DMS79 (cell line): ENCODE results near the gene TTC34.
A peak's percentile ranks its signal among the peaks of the same experiment; 100 is the strongest.

Experiments used
- DNase-seq: peaks from one replicate; lab custom pipeline; 2025; lab: John Stamatoyannopoulos, UW

Gene TTC34

GRCh38 chr1:2828586-2829250, 27.2 kb upstream of the TTC34 start:
- no peak for DNase-seq

DNA sequence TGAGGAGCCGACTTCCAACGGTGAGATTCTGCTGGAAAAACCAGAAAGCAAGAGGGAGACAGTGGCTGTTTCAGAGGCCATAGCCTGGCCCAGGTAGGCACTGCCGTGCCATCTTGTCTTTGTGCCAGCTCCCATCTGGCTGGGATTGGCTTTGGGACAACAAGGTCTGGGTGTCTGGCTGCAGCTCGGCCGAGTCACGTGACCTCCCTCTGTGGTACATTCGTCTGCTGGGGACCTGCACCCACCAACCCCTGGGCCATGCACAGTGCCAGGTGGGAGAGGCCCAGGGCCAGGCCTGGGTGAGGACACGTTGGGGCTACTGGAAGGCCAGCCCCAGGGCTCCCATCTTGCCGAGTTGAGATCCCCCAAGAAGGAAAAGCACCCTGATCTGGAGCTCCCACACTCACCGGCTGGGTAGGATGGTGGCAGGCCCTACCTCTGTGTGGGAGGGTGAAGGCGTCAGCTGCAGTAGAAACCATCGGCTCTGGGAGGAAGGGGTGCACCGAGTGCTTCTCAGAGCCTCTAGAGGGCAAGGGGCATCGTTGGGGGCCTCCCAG, 25.3 kb upstream of the TTC34 start:
- no peak for DNase-seq

- no peak for DNase-seq
Measured at GRCh38 chr1:2826316-2826715, 24.8 kb upstream of the TTC34 start.

DNA sequence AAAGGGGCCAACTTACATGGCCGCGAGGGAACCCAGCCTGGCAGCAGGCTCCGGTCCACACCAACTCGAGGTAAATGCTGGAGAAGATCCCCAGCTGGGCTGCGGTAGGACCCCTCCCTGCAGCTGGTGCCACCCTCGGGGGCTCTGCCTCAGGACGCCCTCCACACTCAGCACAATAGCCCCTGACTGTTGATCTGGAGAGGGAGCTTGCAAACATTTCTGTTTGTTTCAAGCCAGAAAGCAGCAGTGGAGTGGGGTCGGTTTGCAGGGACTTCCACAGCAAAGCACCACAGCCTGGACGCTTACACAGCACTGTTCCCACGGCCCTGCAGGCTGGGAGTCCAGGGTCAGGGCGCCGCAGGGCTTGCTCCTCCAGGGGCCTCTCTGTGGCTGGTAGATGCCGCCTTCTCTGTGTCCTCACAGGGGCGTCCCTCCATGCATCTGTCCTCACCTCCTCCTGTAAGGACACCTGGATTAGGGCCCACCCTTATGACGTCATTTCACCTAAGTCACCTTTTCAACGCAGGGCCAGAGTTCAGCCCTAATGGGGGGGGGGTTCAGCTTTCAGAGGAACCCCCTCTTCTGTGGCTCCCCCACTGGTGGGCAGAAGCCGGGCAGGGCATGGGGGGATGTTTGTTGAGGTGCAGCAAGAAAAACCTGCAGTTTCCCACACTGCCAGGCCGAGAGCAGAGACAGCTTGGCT, 24.1 kb upstream of the TTC34 start:
- DNase-seq = no peak

DNA sequence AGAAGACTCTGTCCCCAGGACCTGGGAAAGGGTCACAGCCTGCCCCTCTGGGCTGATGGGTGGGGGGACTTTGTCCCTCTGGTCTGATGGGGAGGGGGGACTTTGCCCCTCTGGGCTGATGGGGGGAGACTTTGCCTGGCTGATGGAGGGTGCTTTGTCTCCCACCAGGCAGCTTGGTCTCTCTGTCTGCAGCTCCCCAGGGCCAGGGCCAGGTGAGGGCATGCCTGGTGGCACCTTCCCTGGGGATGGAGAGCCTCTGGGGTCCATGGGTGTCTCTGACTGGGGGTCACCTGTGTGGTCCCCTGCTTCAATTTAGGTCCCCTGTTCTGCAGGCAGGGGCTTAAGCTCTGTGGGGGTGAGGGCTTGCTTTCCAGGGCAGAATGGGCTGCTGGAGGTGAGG, 23.5 kb upstream of the TTC34 start:
- no peak for DNase-seq

DNA sequence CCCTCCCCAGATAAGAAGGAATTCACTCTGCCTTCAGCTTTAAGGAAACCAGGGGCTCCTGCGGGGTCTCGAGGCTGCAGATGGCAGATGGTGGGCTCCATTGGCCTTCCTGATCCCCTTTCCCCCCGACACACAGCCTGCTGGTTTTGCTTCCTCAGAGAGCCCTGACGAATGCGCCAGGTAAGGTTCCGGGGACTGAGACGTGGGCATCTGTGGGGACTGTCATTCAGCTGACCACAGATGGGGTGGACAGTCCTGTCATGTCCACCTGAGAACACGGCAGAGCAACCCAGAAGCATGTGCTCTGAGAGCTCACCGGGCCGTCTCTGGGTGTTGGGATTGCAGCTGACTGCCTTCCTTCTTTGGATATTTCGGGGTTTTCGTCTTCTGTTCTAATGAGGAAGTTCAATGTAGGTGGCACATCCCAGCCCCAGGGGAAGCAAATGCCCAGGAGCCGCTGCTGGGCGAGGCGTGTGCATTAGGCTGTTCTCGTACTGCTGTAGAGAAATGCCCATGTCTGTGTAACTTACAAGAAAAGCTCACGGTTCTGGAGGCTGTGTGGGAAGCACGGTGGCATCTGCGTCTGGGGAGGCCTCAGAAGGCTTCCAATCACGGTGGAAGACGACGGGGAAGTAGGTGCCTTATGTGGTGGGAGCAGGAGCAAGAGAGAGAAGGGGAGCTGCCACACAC, 22.6 kb upstream of the TTC34 start:
- DNase-seq = no peak

DNA sequence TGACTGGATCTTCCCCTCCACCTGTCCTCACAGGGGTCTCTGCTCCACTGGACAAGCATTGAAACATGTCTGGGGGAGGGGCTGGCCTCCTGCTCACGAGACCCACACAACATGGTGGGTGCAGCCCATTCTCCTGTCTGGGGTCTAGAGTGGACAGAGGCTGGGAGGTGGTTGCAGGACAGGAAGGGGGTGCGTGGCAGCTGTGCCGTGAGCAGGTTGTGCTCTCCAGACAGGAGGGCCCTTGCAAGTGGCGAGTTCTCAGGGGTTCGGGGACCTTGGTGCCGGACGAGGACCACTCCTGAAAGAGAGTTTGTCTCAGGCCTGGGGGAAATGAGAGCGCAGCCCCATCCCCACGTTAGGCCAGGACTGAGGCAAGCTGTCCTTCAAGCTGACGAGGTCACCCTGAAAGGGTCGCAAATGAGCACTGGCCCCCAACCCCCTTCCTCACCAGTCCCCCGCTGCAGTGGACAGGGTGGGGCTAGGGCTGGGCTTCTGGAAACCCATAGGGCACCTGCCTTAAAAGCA, 21.2 kb upstream of the TTC34 start:
- DNase-seq = no peak

GRCh38 chr1:2821966-2822620, 20.6 kb upstream of the TTC34 start:
- peak; percentile 59 for DNase-seq

DNA sequence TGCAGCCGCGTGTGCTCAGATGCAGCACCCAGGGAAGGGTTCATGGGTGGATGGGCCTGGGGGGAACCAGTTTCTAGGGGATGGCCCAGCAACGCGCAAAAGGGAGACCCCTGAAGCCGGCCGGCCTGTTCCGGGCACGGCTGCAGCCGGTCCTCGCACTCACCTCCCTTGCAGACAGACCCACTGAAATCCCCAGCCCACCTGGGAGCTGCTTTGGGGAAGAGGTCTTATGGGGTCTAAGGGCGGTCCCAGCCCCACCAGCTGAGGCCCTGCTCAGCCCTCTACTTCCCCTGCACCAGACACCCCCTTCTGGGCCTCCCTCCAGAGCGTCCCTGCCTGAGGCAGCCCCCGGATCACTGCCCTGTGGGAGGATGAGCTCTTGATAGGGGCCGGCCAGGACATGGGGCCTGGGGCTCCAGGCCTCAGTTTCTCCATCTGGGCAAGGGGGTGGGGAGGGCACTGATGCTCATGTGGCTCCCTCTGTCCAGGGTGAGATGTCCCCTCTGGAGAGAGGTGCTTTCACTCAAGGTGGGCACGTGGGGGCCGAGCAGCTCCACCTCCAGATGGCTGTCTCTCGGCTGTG, 20.0 kb upstream of the TTC34 start:
- no peak for DNase-seq

- DNase-seq = no peak
Measured at GRCh38 chr1:2820731-2821372, 19.4 kb upstream of the TTC34 start.

- DNase-seq = no peak
Measured at GRCh38 chr1:2819831-2820730, 18.6 kb upstream of the TTC34 start.

GRCh38 chr1:2819429-2819828, 17.9 kb upstream of the TTC34 start:
- no peak for DNase-seq

DNA sequence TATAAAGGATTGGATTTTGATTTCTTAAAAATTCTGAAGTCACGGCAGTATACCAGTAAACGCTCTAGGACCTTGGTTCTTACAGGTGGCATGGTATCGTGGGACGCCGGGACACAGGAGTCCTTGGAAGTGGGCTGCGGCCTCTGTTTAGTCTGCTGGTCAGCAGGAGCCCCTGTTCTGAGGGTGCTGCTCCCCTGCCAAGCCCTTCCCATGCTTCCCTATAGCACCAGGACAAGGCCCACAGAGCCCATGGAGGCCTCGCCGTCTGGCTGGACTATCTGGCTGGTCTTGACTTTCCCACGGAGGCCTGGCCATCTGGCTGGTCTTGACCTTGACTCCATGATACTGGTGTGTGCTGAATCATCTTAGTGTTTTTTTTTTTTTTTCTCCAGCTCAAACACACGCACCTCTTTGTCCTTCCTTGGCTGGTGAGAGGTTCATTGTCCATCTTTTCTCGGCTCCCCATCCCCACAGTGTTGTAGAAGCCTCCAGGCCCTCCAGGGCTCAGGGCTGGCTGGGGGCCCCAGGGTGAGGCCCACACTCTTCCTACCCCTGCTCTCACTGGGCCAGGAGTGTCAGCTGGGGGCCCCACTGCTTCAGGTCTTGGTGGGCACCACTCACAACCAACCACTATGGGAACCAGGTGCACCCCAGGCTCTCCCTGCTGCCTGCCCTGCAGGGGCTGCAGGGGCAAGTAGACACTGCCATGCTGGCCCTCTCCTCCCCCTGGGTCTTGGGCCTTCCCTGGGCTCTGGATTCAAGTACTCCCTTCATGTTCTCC, 16.5 kb upstream of the TTC34 start:
- DNase-seq = no peak

- DNase-seq = no peak
Measured at GRCh38 chr1:2816786-2817185, 15.3 kb upstream of the TTC34 start.

DNA sequence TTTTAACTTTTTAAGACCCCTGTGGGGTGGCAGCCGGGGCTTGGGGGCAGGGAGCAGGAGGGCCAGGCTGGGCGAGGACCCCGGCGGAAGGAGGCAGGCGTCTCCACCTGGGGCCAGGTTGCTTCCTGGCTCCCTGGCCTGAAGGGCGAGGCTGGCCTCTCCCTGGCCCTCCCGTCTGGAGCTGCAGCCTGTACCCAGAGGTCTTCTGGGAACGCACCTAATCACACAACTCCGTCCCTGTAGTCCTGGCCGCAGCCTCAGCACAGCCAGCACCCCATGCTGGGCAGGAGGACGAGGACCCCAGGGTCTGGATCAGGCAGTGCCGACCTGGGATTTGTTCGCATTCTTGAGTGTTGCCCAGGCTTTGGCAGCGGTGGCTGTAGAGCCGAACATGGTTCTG, 14.1 kb upstream of the TTC34 start:
- DNase-seq = no peak

GRCh38 chr1:2814511-2815075, 13.1 kb upstream of the TTC34 start:
- DNase-seq = no peak

DNA sequence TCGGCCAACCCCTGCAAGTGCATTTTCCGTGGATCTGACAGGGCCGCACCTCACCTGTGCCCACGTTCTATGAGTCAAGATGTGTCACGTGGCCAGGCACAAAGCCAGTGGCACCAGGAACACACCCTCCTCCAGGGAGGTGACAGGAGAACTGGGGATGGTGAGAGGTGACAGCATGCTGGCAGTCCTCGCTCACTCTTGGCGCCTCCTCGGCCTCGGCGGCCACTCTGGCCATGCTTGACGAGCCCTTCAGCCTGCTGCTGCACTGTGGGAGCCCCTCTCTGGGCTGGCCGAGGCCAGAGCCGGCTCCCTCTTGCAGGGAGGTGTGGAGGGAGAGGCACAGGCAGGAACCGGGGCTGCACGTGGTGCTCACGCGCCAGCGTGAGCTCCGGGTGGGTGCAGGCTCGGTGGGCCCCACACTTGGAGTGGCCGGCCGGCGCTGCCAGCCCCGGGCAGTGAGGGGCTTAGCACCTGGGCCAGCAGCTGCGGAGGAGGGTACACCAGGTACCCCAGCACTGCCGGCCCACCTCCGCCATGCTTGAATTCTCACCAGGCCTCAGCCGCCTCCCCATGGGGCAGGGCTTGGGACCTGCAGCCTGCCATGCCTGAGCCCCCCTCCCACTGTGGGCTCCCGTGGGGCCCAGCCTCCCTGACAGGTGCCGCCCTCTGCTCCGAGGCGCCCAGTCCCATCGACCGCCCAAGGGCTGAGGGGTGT, 11.6 kb upstream of the TTC34 start:
- no peak for DNase-seq

GRCh38 chr1:2812136-2812535, 10.6 kb upstream of the TTC34 start:
- DNase-seq = no peak

DNA sequence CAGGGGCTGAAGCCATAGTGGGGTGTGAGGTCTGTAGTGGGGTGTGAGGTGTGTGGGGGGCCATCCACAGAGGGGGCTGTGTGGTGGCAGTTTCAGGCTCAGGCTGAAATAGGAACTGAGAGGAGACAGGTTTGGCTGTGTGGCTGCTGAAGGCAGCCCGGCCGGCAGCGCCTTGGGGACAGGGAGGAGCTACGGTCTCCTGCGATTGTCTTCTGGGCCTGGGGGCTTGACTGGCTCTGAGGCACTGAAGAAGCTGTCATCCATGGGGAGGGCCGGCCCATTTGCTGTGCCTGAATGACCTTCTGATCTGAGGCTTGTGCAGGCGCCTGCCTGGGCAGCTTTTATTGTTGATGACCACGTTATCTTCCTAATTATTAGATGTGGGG, 10.0 kb upstream of the TTC34 start:
- DNase-seq = no peak
